Upper lobe of right lung (tissue), 1 donor: ENCODE data around the gene PLEKHA3. TPM values are rescaled to one million over a fixed set of nuclear protein-coding genes. Genes with fewer than 3 reads are reported as not detected.

ENCODE experiments used
- ATAC-seq: fragments of 200-7000 bp; cut with Tn5 transposase; one replicate; pipeline ENCODE4 v1.9.1; 2020; ENCODE audit warnings: mild to moderate bottlenecking, moderate library complexity
- DNase-seq: peaks from one replicate; pipeline ENCODE4 v3.0.0-alpha.2; 2020
- H3K27ac ChIP-seq: fragments of 200-600 bp; one replicate; pipeline ENCODE4 v1.8.0; 2022
- H3K27me3 ChIP-seq: fragments of 200-600 bp; one replicate; pipeline ENCODE4 v1.8.0; 2022; ENCODE audit warnings: mild to moderate bottlenecking
- H3K36me3 ChIP-seq: fragments of 200-600 bp; one replicate; pipeline ENCODE4 v1.8.0; 2022
- H3K4me1 ChIP-seq: fragments of 200-600 bp; one replicate; pipeline ENCODE4 v1.8.0; 2022
- H3K4me3 ChIP-seq: fragments of 200-600 bp; one replicate; pipeline ENCODE4 v1.8.0; 2022; ENCODE audit warnings: mild to moderate bottlenecking
- H3K9me3 ChIP-seq: fragments of 200-600 bp; one replicate; pipeline ENCODE4 v1.8.0; 2022
- intact Hi-C: fragments of 100-400 bp; cut with DNase I; formaldehyde crosslinking; loops from one replicate; pipeline ENCODE4 v1.11.0; 2022
- long read RNA-seq: library from polyadenylated mRNA; unstranded; transcript quantifications from one replicate; pipeline ENCODE4 v2.0.0, GENCODE V29; 2021
- total RNA-seq: library from RNA; stranded (reverse); fragmentation: NEBNext Ultra II Directional; extraction: Animal tissue kit (Norgen Biotek cat#: 25700); gene quantifications from one replicate; pipeline ENCODE4 v1.2.1, GENCODE V29; 2021
- TF ChIP-seq, protein P1 (sequence below): fragments of 200-600 bp; IDR thresholded peaks from one replicate; pipeline ENCODE4 v1.8.0; 2022; ENCODE audit warnings: antibody characterized with exemption
- donor health status: DM: no; HTN: yes; CAD: no; lungs with severe emphysema.

Gene PLEKHA3
- 36.6 TPM for total RNA-seq
- long read RNA-seq, full-length matches to known transcripts = 34 of 42 reads
- long read RNA-seq, partial matches to known transcripts = 3 of 42 reads
- long read RNA-seq, other reads (novel, unspliced or antisense) = 5 of 42 reads

DNA sequence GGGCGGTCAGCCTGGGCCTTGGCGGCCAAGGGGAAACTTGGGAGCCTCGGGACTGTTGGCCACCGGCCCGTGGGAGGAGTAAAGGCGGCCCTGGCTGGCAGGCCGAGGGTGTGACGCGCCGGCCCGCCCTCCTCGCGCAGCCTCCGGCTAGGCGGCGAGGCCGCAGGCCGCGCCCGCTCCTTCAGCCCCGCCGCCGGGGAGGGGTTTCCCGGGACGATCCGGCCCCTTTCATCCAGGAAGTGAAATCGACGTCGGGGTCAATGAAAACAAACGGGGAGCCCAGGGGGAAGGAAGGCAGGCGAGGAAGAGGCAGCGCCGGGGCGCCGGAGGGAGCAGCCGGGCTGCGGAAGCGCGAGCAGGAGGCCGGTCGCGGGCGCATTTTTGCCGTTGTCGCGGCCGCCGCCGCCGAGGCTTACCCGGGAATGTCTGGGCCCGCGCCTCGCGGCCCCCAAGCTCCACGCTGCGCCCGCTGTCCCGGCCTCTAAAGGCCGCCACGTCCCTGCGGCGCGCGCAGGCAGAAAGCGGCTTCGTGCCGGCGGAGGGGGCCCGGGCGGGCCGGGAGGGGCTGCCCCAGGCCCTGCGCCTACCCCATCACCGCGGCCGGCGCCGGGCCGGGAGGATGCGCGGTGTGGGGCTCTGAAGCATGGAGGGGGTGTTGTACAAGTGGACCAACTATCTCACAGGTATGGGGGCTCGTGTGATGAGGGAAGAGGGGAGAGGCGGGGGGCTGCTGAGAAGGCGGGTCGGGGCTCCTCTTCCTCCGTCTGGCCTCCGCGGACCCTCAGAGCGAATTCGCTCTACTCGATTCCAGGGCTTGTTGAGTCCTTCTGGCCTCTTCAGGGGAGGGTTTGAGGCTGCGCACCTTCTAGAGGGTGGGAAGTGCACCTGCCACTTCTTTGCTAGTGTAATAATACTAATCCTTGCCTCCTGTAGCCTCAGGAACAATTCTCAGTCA lies at the start of gene PLEKHA3:
PLEKHA3 (plus strand) TSS at position 231 of the 955 bp plus-strand sequence; CDS start at position 644, 413 bp downstream.
- intact Hi-C loops = no loop called here
- Histone ChIP-seq H3K9me3 (no peaks in the 10 kb centered on the region), H3K36me3 (peaks cover under 1% of the 10 kb centered on the region), H3K4me3 (peak within 1 kb of the TSS; percentile 63), H3K4me1 (peaks cover 52% of the 10 kb centered on the region), H3K27ac (peak within 1 kb of the TSS; percentile 92), H3K27me3 (no peaks in the 10 kb centered on the region)
- TF ChIP-seq, protein P1, sequence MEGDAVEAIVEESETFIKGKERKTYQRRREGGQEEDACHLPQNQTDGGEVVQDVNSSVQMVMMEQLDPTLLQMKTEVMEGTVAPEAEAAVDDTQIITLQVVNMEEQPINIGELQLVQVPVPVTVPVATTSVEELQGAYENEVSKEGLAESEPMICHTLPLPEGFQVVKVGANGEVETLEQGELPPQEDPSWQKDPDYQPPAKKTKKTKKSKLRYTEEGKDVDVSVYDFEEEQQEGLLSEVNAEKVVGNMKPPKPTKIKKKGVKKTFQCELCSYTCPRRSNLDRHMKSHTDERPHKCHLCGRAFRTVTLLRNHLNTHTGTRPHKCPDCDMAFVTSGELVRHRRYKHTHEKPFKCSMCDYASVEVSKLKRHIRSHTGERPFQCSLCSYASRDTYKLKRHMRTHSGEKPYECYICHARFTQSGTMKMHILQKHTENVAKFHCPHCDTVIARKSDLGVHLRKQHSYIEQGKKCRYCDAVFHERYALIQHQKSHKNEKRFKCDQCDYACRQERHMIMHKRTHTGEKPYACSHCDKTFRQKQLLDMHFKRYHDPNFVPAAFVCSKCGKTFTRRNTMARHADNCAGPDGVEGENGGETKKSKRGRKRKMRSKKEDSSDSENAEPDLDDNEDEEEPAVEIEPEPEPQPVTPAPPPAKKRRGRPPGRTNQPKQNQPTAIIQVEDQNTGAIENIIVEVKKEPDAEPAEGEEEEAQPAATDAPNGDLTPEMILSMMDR = no peak
- ATAC-seq = peak; percentile 96
- DNase-seq = peak; percentile 98

DNA sequence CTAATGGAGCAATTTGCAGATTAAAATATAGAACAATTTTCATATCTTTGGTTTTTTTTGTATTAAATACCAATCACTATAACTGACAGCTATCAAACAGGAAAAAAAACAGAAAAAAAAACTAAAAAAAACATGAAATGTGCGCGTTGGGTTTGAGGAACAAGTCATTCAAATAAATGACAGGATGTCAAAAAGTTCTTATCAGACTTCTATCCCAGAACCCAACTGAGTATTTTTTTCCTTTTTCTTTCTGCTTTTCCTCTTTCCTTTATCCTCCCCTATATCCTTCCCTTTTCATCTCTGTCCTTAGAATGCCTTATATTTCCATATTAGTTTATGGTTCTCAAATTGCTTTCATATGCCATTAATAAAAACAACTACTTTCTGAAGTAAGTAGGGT lies 43.6 kb upstream of the PLEKHA3 start:
- Histone ChIP-seq H3K27me3 (no peaks in the 10 kb centered on the region), H3K9me3 (no peaks in the 10 kb centered on the region), H3K36me3 (peaks cover 98% of the 10 kb centered on the region), H3K27ac (no peak overlapping the region), H3K4me1 (no peaks in the 10 kb centered on the region), H3K4me3 (no peak overlapping the region)
- TF ChIP-seq, protein P1 = no peak
- no peak for DNase-seq
- no peak for ATAC-seq
- intact Hi-C loops = no loop called here

DNA sequence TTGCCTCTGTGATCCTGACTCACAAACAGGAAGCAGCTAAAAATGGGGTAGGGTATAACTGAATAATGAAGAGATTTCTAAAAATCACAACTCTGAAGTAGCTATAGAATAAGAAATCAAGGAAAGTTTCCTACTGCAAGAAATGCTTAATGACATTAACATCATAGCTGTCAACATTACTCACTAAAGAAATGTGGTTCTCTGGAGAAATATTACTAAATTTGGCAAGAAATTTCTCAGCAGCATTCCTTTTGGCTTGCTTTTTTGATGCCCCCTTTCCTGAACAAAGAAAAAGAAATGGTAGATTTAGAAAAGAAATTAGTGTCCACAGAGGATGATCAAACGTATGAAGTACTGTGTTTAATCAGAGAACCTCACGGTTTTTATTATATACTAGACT lies 38.8 kb upstream of the PLEKHA3 start:
- Histone ChIP-seq H3K27me3 (no peaks in the 10 kb centered on the region), H3K4me1 (no peaks in the 10 kb centered on the region), H3K9me3 (no peaks in the 10 kb centered on the region), H3K4me3 (no peak overlapping the region), H3K27ac (no peak overlapping the region), H3K36me3 (peaks cover 98% of the 10 kb centered on the region)
- ATAC-seq (no peak), DNase-seq (no peak)
- intact Hi-C loops = no loop called here
- TF ChIP-seq, protein P1 = no peak

DNA sequence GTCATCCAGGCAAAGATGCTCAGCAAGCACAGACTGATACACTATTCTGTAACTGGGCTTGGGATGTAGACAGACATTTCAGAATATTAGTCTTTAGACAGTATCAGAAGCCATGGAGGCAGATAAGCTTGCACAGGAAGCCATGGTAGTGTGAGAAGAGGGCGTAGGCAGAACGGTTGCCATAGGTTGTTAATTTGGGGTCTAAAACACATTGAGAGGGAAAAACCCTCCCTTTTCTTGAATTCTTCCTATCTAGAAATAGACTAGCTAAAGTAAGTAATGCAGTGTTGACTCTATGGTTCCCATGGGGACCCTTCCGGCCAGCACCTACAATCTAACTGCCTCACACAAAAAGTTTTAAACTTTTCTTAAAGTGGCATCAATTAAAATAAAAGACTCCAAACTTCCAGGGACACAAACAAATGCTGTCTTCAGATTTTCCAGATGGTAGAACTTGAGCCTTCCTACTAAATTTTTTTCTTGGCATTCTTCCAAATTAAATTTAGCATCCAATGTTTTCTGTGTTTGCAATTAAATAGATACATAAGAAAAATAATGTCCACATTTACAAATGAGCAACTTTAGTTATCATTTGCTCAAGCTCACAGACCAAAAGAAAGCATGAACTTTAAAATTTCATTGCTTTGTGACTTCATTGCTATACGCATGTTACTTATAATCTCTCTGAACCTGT lies 31.1 kb upstream of the PLEKHA3 start:
- H3K4me1 ChIP-seq = peaks cover 21% of the 10 kb centered on the region
- no peaks in the 10 kb centered on the region for H3K27me3 ChIP-seq
- no peaks in the 10 kb centered on the region for H3K9me3 ChIP-seq
- peaks cover 43% of the 10 kb centered on the region for H3K36me3 ChIP-seq
- intact Hi-C loops = no loop called here
- TF ChIP-seq, protein P1 = no peak
- no peak for ATAC-seq
- H3K4me3 ChIP-seq = peak overlapping the region; percentile 85
- DNase-seq = no peak
- H3K27ac ChIP-seq = peak overlapping the region; percentile 98

DNA sequence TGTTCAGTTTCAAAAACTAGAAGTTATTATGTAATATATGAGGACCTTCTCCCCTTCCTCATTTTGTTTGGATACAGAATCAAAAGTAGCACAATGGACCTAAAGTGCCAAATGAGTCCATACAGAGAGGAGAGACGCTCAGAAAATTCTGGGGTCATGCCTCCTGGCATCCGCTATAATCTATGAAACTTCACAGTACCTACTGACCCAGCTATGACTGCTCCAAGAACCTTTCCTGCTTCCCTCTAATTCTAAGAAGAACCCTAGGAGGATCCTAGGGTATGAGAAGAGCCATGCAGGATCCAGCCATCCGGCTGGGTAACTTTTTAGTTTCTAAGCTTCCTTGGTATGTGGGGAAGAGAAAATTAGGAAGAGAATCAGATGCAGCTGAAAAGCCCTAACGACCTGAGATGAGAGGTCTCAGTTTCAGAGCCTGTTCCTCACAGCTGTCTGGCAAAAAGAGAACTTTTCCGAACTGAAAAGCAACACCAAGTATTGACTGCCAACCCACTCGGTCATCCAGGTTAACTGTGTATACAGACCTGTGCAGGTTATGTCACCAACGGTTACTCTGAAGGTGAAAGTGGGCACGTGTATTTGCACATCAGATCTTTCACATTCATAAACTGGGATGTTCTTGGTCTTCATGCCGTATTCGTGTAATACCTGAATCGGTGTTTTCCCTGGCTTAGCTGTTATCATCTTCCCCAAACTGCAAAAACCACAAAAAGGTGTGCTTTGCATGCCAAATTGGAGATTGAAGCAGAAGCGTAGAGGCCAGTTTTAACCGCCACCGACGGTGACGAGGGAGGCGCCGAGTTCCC lies 30.3 kb upstream of the PLEKHA3 start:
- Histone ChIP-seq H3K4me1 (peaks cover 21% of the 10 kb centered on the region), H3K36me3 (peaks cover 35% of the 10 kb centered on the region), H3K27me3 (no peaks in the 10 kb centered on the region), H3K4me3 (peak overlapping the region; percentile 85), H3K27ac (peak overlapping the region; percentile 98), H3K9me3 (no peaks in the 10 kb centered on the region)
- intact Hi-C loops = no loop called here
- TF ChIP-seq, protein P1 = no peak
- DNase-seq = no peak
- no peak for ATAC-seq
